ENCODE results near the gene GCSAM.

DNA sequence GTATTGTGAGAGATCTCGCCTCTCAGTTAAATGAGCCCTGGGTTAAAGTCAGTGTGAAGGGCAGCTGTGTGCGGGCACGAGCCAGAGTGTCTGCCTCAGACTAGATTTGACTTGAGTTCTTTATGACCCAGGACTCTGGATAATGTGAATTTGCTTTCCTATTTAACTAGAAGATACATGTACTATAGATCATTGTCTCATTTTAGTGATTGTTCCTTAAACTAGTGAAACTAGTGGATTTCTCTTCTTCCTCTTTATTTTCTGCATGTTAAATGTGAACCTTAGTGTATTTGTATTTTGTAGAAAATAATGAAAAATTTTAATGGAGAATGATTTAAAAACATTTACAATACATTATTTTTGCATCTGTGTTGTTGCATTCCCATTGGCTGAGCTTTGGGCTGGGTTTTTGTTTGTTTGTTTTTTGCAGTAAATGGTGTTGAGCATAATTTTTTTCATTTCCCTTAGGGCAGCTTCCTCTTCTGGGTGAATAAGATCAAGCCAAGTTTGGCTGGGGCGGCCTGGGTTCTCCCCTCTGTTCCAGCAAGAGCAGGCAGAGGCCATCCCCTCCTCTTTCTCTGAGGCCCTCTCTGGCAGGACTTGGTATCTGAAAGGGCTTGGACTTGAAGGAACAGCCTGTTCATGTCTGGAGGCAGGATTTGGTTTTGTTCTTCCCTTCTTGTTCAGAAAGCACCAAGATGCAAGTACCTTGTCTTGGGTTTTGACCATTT, 15.0 kb downstream of the GCSAM start:
- TF ChIP-seq, protein P1, sequence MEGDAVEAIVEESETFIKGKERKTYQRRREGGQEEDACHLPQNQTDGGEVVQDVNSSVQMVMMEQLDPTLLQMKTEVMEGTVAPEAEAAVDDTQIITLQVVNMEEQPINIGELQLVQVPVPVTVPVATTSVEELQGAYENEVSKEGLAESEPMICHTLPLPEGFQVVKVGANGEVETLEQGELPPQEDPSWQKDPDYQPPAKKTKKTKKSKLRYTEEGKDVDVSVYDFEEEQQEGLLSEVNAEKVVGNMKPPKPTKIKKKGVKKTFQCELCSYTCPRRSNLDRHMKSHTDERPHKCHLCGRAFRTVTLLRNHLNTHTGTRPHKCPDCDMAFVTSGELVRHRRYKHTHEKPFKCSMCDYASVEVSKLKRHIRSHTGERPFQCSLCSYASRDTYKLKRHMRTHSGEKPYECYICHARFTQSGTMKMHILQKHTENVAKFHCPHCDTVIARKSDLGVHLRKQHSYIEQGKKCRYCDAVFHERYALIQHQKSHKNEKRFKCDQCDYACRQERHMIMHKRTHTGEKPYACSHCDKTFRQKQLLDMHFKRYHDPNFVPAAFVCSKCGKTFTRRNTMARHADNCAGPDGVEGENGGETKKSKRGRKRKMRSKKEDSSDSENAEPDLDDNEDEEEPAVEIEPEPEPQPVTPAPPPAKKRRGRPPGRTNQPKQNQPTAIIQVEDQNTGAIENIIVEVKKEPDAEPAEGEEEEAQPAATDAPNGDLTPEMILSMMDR (IDR thresholded peaks at IDR 0.05; ENCODE audit: low read length): peak; percentile 29; the same call in 1 of the 2 replicates
- no peak for TF ChIP-seq EZH2 (IDR thresholded peaks at IDR 0.05; ENCODE audit: borderline replicate concordance, low read length)

Measured in OCI-LY1 (cell line).